HG03139 (cell line): ENCODE results near the gene ABRACL.
"Not testable (repeated sequence)": the region's sequence is repeated elsewhere in the genome, so short reads cannot be mapped to it uniquely, and the experiment has no call there.

Experiments used
- ATAC-seq: cut with Tn5 transposase; IDR thresholded peaks from one replicate; pipeline ENCODE4 v1.9.1; 2021; ENCODE audit not compliant: unreplicated experiment

The ABRACL gene

DNA sequence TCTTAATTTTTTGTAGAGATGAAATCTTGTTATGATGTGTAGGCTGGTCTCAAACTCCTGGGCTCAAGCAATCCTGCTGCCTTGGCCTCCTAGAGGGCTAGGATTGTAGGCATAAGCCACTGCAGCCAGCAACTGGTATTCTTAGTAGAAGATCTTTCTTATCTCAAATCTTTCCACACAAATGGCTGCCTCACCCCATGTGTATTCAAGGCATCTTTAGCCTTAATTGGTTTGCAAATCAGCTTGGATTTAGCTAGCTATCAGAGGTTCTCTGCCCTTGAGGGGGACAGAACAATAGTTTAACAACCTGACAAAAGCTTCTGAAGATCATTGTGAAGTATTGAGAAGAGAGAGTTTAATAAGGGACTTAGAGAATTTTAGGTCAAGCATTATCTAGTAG lies 17.9 kb upstream of the ABRACL start:
- no peak for ATAC-seq

DNA sequence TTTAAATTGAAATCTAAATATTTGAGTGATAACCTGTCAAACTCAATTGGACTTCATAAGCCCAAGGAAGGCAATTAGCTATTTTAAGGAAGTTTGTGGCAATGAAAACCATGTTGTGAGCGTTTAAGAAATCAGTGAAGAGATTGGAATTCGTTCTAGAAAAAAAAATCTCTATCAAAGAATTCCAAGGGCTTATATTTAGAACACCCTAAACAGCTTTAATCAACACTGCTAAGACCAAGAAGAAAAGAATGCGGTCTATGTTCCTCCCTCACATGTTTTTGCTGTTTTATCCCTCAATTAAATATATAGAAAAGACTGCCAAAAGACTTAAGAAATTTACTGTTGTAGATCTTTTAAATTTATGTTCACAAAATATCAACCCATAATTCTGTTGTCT lies 16.6 kb upstream of the ABRACL start:
- ATAC-seq = no peak

DNA sequence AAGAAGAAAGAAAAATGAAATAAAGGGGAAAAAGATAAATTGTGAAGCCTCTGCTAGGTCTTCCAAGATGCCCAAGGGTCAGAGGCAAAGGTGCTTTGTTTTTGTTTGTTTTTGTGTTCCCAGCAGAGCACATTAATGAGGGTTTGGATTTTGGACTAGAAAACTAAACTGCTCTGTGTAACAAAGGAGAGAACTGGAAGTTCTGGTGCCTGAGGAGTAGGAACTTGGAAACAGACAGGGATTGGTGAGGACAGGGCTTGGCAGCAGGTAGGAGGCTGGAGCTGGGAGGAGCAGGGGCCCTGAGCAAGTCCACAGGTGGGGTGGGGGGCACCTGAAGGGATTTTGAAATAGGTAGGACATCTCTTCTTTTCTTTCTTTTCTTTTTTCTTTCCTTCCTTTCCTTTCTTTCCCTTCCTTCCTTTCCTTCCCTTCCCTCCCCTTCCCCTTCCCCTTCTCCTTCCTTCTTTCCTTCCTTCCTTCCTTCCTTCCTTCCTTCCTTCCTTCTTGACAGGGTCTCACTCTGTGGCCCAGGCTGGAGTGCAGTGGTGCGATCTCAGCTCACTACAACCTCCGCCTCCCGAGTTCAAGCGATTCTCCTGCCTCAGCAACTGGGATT lies 15.3 kb upstream of the ABRACL start:
- no peak for ATAC-seq

DNA sequence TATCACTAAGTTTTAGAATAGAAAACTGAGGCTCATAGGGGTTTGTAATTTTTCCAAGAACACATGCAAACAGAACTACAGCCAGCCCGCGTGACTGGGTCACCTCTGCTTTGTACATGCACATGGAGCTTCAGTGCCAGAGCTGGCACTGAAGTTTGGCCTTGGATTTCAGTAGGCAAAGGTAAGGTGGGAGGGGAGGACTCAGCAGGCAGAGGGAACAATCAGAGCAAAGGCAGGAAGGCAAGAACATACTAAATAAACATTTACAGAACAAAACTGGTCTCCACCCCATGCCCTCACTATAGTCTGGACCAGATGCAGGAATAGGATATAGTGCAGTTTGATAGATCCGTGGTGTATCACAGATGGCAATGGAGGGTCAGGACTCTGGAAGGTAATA lies 13.6 kb upstream of the ABRACL start:
- no peak for ATAC-seq

DNA sequence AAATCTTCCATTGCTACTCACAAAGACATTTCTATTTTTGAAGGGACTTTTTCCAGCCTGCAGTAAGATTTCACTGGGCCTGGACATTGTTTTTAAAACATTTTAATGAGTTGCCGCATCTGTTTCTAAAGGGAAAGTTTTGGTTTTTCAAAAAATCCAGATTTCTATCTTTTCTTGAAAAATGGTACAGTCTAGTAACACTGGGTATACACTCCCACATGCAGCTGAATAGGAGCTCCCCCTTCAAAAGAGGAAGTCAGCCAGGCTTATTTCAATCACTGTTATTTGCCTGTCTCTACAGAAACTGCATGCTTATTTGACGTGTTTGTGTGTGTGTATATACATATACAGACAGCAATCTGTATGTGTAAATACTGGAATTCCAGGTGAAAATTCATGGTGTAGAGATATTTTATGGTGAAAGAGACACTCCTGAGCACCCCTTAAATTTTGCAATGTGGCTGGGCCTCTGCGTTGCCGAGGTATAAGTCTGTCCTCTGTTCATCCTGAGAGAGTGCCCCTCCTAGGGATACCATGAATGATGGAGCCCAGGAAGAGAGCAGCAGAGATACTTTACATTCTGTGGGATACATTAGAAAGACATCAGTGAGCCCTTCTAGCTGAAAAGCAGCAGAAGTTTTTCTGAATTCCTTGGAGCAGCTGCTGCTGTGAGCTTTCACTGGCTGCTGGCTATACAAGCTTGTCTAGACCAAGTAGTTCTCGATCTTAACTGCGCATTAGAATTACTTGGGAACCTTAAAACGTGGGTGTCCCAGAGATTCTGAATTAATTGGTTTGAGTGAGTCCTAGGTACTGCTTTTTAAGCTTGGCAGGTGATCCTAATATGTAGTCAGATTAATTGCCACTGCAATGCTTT lies 12.0 kb upstream of the ABRACL start:
- peak; percentile 73 for ATAC-seq

DNA sequence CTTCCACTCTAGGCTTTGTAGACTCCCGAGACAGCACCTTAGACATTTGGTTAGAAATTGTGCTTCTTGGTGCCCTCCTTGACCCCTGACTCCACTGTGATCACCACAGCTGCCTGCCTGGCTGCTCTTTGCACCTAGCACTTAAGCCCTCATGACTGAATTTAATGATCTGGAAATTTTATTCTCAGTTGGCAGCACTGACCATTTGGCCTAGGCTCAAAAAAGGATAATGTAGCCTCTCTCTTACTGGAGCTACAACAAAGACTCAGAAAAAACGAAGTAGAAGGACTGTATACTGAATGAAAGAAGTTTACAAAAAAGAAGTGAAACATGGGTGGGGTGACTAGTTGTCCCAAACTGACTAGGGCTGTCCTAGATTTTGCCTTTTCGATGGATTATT lies 11.3 kb upstream of the ABRACL start:
- no peak for ATAC-seq

DNA sequence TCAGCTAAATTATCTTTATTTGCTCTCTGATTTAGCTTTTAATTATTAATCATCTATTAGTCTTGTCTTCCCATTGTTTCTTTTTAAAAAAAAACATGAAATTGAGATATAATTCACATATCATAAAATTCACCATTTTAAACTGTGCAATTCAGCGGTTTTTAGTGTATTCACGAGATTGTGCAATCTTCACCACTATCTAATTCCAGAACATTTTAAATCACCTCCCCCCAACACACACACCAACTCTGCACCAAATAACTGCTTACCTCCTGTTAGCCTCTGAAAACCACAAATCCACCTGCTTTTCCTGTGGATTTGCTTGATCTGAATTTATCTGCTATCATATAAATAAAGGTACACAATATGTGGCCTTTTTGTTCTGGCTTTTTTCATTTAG lies 8.8 kb upstream of the ABRACL start:
- no peak for ATAC-seq

DNA sequence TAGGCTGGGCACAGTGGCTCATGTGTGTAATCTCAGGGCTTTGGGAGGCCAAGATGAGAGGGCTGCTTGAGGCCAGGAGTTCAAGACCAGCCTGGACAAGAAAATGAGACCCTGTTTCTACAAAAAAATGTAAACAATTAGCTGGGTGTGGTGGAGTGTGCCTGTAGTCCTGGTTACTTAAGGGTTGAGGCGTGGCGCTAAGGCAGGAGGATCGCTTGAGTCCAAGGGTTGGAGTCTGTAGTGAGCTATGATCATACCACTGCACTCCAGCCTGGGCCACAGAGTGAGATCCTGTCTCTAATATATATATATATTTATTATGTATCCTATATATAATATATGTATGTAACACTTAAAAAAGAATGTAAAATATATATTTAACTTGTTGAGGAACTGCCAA lies 7.9 kb upstream of the ABRACL start:
- ATAC-seq = no peak

DNA sequence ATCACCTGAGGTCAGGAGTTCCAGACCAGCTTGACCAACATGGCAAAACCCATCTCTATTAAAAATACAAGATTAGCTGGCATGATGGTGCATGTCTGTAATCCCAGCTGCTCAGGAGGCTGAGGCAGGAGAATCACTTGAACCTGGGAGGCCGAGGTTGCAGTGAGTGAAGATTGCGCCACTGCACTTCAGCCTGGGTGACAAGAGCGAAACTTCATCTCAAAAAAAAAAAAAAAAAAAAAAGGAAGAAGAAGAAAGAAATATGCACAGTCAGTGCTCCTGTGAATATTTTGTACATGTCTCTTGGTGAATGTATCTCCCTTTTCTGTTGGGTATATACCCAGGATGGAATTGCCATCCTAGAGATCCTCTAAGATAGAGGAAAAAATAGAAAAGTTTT lies 3.1 kb upstream of the ABRACL start:
- not testable (repeated sequence) for ATAC-seq

DNA sequence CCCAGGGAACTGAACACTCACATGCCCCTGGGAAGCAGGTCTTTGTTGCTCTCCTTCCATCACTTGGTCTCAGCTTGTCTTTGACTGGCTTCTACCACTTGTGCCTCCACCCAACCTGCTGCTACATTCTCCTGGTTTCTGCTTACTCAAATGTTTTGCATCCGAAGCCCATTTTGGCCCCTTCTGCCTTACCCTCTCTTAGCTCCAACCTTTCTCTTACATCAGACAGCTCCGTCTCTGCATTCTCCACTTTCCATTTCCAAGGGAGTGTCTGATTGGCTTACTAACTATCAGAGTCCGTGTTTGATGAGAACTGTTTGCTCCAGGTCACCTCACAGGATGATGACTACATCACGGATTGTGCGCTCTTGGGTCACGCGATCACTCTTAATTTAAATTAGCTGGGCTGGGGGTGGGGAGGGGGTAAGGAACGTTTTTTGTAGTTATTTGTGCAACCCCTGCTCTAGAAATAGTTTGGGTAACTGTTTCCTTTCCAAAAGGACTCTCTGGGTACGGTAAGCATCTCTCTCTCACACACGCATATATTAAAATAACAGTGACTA lies 844 bp upstream of the ABRACL start:
- ATAC-seq = no peak

DNA sequence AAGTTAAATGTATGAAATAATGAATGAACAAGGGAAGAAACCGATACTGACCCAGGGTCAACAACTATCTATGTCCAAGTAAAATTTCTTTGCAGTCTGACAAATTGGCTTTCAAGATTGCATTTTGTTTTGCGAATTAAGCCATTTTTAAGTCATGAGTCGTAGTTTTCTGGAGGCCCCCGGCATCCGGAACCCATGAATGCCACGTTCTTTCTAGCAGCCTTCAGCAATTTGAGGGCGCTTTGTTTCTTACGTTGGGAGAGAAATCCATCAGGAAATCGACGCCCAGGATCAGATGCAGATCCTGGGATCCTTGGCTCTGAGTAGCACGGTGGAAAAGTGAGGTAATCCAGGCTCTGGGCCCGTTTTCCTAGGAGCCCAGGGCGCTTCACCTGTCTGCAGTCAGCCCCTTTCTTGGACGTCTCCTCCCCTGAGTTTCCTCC lies 309 bp upstream of the ABRACL start:
- peak; percentile 1 for ATAC-seq

DNA sequence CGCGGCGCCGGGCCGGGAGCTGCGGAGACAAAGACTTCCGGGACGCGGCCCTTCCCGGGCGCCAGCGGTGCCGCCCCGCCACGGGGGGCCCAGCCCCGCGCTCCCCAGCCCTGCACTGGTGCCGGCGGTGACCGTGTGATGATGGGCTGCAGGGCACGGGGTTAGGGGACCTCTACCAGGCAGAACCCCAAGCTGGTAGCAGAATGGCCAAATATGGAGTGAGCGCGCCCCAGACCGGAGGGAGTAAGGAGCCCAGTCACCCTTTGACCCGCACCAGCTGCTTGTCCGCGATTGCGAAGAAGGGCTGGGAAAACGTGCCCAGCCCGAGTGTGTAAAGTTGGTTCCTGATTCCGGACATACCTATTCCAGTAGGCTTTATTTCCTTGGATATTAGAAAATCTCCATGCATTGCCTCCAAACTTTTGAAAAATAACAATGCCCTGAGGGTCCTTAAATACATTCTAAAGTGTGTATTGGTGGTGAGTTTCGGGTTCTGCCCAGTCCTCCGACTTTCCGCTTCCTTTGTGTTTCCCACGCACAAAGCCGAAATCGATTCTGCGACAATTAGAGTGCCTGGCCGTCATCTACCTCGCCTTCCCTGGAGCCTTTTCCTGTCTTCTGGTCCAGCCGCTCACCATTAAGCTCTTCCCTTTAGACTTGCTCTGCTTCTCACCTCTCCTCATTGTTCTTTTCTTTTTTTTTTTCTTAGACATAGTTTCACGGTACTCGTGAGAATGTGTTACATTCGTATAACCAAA lies 1.1 kb downstream of the ABRACL start:
- ATAC-seq = peak; percentile 25

DNA sequence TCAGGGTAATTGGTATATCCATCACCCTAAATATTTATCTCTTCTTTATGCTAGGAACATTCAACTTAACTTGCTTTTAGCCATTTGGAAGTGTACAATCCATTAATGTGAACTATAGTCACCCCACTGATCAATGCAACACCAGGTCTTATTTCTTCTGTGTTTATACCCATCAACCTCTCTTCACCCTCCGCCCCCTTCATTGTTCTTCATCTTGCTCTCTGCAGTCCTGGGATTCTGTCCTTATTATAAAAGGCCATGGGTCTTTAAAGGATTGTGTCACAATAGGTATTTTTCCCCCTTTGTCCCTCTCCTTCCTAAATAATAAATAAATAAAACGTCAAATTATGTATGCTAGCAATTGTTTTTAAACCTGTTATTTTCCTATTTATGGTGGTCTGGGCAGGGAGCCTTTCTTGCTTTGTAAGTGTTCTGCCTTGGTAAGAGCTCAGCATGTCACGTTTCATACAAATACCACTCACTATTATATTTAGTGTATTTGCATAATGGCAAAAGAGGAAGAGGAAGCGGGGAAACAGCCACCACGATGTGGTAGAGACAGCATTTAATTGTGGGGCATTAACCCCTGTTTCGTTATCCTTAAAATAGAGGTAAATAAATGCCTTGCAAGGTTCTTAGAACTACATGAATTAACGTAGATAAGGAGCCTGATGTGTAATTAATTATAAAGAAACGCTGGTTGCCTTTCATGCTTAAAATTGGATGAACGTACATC lies 1.9 kb downstream of the ABRACL start:
- ATAC-seq = peak; percentile 45

DNA sequence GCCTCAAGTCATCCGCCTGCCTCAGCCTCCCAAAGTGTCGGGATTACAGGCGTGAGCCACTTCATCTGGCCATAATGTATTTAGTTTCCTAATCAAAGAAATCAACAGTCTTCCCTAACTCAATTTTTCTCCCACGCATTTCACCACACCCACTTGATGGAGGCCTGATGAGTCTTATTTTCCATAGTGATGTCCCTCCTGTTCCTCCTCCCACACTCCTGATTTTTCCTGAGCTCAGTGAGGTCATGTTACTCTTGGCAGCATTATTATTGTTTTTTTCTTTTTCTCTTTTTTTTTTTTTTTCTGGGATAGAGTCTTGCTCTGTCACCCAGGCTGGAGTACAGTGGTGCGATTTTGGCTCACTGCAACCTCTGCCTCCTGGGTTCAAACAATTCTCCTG lies 8.9 kb downstream of the ABRACL start:
- no peak for ATAC-seq

DNA sequence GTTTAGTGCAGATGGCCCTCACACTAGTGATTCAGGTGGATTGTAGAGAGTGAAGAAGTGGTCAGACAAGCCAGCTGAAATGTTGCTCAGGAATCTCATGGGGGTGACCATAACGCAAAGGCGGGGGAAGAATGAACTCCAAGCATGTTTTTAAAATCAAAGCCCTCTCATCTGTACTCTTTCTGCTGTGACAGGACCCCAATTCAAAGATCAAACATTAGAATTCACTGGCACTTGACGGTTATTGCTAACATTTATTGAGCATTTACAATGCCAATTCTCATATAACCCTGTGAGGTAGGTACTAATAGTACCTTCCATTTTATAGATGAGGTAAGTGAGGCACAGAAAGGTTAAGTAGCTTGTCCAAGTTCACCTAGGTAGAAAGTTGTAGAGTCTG lies 15.7 kb downstream of the ABRACL start:
- no peak for ATAC-seq

DNA sequence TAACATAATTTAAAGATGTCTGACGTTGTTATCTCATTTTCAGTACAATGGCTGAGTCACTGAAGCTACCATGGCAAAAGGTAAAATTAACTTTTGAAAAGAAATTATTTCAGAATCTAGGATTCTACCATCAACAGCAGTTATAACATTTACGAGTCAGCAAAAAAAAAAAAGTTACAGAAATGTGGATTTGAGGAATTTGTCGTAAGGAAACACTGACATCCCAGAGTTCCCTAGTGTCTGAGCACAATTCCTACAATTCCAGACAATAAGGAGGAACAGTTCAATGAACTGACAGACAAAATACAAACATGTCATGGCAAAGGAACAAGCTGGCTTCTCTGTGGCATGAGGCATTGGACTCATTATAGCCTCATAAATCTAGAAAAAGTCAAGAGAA lies 19.1 kb downstream of the ABRACL start:
- ATAC-seq = no peak

DNA sequence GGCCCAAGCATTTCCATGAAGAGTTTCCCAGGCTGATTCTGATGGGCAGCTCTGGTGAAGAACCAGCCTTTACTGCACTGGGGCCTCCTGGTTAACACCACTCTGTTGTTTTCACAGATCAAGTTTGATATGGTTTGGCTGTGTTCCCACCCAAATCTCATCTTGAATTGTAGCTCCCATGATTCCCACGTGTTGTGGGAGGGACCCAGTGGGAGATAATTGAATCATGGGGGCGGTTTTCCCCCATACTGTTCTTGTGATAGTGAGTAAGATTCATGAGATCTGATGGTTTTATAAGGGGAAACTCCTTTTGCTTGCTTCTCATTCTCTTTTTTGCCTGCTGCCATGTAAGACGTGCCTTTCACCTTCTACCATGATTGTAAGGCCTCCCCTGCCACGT lies 20.4 kb downstream of the ABRACL start:
- not testable (repeated sequence) for ATAC-seq

DNA sequence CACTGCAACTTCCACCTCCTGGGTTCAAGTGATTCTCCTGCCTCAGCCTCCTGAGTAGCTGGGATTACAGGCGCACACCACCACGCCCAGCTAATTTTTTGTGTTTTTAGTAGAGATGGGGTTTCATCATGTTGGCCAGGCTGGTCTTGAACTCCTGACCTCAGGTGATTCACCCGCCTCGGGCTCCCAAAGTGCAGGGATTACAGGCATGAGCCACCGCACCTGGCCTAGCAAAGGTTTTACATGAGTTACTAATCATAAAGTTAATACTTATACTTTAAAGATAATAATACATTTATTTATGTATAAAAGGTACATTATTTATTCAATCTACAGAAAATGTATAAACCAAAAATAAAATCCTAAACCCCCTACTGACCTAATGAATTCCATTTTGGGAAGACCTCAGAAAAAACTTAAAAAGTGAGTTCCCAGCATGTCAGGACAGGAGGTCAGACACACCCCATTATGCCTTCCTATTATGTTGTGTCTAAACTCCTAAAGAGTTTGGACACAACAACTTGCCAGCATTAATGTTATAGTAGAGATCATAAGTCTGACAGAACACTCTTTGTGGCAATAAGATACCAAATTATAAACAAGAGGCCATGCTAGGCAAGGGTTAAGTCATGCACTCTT lies 21.7 kb downstream of the ABRACL start:
- not testable (repeated sequence) for ATAC-seq

DNA sequence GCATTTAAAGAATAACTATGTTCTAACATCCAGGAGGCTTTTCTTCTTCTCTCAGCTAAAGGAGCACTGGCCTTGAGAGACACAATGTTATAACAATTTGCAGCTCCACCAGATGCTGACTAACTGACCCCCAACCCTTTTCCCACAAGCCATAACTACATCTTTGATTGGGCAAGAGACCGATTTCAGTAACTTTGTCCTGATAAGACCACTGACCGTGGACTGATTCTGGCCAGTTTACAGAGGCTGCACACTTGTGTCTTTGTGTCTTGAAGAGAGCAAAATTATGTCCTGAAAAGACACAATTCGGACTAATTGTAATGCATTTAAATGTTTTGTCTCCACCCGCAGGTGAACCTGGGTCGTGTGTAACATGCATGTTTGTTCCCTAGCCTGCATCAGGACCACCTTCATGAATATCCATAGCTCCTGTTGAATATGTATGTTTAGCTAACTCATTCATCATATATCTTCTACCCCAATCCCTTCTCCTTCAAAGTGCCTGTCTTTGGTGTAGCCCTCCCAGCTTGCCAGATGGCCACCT lies 22.3 kb downstream of the ABRACL start:
- no peak for ATAC-seq
